ENCODE data around the gene ERICH4. TPM values are rescaled to one million over a fixed set of nuclear protein-coding genes. Genes with fewer than 3 reads are reported as not detected.
A peak's percentile ranks its signal among the peaks of the same experiment; 100 is the strongest.

ERICH4 gene
- total RNA-seq, result not detected

DNA sequence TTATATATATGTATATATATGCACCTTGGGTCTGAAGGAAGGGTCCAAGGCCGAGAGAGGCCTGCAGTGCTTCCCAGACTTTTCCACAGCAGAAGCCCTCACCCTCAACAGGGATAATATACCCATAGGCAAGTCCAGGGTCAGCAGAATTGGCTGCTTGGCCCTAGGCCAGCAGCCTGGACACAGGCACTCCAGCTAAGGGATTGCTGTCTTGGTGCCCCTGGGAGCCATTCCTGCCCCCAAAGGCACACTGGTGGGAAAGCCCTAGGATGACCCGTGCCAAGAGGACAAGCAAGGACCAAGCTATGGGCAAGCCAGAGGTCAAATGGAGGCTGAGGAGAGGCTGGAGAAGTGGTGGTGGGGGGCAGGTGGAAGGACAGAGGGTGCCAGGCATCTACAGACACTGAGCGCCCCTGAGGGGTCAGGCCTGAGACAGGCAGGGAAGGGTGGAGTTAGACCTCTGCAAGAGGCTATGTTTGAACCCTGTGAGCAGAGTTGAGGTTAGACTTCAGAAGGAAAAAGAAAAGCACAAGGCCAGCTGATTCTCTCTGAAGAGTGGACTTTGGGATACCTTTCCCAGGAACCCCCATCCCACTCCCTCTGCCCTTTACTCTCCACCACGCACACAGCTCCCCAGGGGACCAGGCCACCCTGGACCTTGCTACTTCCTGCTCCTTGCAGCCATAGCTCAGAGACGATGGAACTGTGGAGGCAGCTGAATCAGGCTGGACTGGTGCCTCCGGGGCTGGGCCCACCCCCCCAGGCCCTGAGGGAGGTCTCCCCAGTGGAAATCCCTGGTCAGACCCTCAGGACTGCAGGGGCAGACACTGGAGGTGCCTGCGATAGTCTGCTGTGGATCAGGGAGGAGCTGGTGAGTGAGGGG, at the start of gene ERICH4:
Gene ERICH4 (plus strand): TSS at position 684 of the 883 bp plus-strand sequence. CDS start 14 bp downstream, at position 698.
- Histone ChIP-seq H3K4me1 (no peaks in the 10 kb centered on the region), H3K36me3 (no peaks in the 10 kb centered on the region), H3K9me3 (no peaks in the 10 kb centered on the region), H3K27ac (no peak within 1 kb of the TSS), H3K4me3 (no peak within 1 kb of the TSS), H3K27me3 (no peaks in the 10 kb centered on the region)
- no peak for TF ChIP-seq CTCF (IDR thresholded peaks at IDR 0.05)
- DNase-seq, result no peak
- intact Hi-C loops (cut with DNase I; ENCODE audit: low total_unique reads), result no loop called here

DNA sequence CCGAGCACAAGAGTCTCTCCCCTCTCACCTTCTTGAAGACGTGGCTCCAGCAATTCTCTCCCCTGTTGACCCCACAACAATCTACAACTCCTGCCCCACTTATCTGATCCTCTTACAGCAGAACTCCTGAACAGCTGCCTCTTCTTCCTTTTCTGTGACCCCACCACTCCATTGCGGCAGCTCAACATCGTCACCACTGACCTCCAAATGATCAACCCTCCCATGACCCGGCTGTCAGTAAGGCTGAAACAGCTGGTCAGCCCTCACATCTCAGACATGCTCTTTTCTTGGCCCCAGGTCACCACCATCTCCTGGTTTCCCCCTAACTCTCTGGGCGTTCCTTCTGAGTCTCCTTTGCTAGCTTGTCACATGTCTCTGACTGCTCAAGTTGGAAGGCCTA, 47.6 kb upstream of the ERICH4 start:
- intact Hi-C loops (cut with DNase I; ENCODE audit: low total_unique reads), result no loop called here
- DNase-seq, result no peak
- TF ChIP-seq CTCF (IDR thresholded peaks at IDR 0.05) (no peak), POLR2A (IDR thresholded peaks at IDR 0.05) (no peak)
- peaks cover 0 to 6% of the 10 kb centered on the region in 2 donors for H3K4me1 ChIP-seq
- H3K27me3 ChIP-seq, result no peaks in the 10 kb centered on the region
- no peak overlapping the region for H3K4me3 ChIP-seq
- H3K27ac ChIP-seq, result no peak overlapping the region
- no peaks in the 10 kb centered on the region for H3K36me3 ChIP-seq
- no peaks in the 10 kb centered on the region for H3K9me3 ChIP-seq

DNA sequence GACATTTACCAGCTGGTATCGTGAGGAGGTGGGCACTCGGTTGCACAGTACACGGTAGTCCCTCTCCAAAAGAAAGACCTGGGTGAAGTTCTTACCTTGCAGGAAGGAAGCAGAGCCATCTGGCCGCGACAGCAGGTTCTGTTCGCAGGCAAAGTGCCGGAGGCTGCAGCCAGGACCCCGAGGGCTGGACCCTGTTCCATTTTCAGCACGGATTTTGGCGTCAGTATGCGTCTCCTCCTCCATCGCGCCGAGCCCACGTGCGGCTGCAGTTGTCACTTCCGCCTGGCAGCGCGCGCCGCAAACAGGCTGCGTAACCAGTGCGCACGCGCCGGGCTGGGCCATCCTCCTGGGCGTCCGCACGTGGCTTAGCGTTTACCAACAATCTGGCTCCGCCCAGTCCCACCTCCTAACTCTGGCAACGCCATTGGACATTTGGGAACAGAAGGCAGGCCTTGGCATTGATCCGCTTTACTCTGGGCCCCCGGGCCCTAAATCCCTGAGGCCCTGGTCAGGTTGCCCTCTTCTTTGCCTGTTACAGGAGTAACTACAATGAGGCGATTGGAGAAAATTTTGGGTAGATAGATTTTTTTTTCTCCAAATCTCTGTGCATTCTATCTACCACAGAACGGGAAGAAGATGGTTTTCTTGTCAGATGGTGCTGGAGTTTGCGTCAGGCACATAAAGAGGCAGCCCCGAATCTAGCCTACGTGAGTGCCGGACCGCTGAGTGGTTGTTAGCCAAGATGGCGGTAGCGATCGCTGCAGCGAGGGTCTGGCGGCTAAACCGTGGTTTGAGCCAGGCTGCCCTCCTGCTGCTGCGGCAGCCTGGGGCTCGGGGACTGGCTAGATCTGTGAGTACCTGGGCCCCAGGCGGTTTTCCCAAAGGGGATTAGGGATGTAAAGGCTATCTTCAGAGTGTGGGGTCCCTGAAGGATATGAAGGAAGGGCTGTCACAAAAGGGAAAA, 45.6 kb upstream of the ERICH4 start, which contains the start of the genes BCKDHA and EXOSC5:
Gene BCKDHA (plus strand): TSS at position 733 of the 964 bp plus-strand sequence. CDS start 10 bp downstream, at position 743.
Gene EXOSC5 (minus strand): TSS at position 274 of the 964 bp plus-strand sequence. CDS start 31 bp downstream, at position 243.
- Histone ChIP-seq H3K4me1 (peaks cover 0 to 6% of the 10 kb centered on the region in 2 donors), H3K9me3 (no peaks in the 10 kb centered on the region), H3K27ac (peak within 1 kb of the TSS; percentile 86 to 96), H3K4me3 (peak within 1 kb of the TSS; percentile 89 to 98), H3K27me3 (no peaks in the 10 kb centered on the region), H3K36me3 (no peaks in the 10 kb centered on the region)
- intact Hi-C loops (cut with DNase I; ENCODE audit: low total_unique reads), result no loop called here
- peak; percentile 99 to 100 for DNase-seq
- TF ChIP-seq CTCF (IDR thresholded peaks at IDR 0.05), result peak in 3 of 4 experiments; percentile 8 to 27 (median 26)
- peak in 1 of 2 donors; percentile 15 for TF ChIP-seq POLR2A (IDR thresholded peaks at IDR 0.05)

- Histone ChIP-seq H3K36me3 (no peaks in the 10 kb centered on the region), H3K9me3 (no peaks in the 10 kb centered on the region), H3K4me1 (peaks cover 0 to 6% of the 10 kb centered on the region in 2 donors), H3K27me3 (no peaks in the 10 kb centered on the region), H3K27ac (peak overlapping the region; percentile 86 to 96), H3K4me3 (peak overlapping the region; percentile 89 to 98)
- no peak for DNase-seq
- TF ChIP-seq POLR2A (IDR thresholded peaks at IDR 0.05), result no peak
- no peak for TF ChIP-seq CTCF (IDR thresholded peaks at IDR 0.05)
- intact Hi-C loops (cut with DNase I; ENCODE audit: low total_unique reads), result no loop called here
Observed at GRCh38 chr19:41398050-41398418, 44.9 kb upstream of the ERICH4 start.
